VCaP (cell line): ENCODE data around the gene MAP4K4.

Source experiments
- H3K27ac ChIP-seq: fragments of 450-650 bp; 2 replicates; pipeline ENCODE4 v1.5.1; 2017
- CTCF ChIP-seq: fragments of 450-650 bp; conservative IDR thresholded peaks from 2 replicates; pipeline ENCODE4 v1.5.1; 2017; ENCODE audit warnings: mild to moderate bottlenecking, moderate library complexity

MAP4K4 gene

DNA sequence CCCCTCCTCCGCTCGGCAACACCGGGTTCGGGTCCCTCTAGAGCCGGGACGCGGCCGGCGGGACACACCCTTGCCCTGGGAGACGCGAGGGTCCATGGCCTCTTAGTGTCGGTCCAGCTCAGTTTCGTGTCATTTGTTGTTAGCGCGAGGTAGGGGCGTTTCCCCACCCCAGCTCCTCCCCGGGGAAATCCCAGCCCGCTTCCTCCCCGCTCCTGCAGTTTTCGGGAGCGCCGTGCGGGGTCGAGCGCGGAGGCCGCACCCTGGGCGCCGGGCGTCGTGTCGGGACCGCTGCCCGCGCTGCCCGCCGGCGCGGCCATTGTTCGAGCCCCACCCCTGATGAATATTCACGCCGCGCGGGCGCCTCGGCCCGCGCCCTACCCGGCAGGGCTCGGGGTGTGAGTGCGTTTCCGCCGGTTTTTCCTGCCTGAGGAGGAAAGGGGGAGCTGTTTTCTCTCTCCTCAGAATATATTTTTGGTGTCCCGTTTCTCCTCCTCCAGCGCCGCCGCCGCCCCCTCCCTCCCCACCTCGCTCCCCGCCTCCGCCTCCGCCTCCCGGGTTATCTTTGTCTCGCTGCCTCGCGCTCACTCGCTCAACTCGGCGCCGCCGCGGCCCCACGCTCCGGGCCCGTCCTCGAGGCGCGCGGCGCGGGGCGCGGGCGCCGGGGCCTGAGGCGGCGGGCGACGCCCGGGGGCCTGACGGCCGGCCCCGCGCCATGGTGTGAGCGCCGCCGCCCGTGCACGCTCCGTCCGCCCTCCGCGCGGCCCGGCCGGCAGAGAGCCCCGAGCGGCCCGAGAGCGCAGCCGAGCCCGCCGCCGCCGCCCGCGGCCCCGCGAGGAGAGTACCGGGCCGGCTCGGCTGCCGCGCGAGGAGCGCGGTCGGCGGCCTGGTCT, at the start of gene MAP4K4:
TSS of gene MAP4K4 (plus strand) at position 584 of the 890 bp plus-strand sequence. CDS start 374 bp downstream, outside the sequence.
- peak within 1 kb of the TSS; percentile 97 for H3K27ac ChIP-seq
- peak; percentile 23; the same call in 1 of the 2 replicates for TF ChIP-seq CTCF

- no peak overlapping the region for H3K27ac ChIP-seq
These were observed 44.0 kb upstream of the MAP4K4 start for GRCh38 chr2:101653469-101653868.

DNA sequence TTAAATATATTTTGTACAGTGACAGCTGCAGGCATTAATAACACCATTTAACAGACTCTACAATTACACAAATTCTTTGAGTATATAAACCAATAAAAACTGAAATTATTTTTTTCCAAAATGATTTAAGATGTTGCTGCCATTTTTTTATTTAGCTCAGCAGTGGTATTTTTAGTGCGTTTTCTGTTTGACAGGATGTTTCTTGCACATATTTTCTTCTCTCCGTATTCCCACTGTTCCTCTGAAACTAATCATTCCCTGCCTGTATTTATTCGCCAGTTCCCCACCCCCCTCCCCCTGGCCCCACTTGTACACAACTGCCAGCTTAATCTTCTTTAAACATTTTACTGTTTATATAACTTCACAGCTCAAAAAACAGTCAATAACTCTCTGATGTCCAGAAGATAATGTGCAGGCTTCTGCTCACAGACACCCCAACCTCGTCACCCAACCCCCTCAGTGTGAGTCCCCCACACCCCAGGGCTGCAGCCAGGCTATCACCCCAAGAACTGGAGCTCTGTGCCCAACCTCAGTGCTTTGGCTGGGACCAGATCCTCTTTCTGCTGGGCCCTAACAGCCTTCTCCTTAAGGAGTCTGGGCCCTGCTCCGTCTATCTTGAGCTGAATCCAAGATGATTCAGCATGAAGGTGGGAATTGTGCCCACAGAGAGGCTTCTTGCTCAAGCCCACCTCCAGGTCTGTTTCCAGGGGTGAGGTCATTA, 41.6 kb upstream of the MAP4K4 start:
- no peak for TF ChIP-seq CTCF
- H3K27ac ChIP-seq, result no peak overlapping the region

More at GRCh38 chr2:101653469-101653868, 44.0 kb upstream of the MAP4K4 start:
- TF ChIP-seq CTCF, result no peak

DNA sequence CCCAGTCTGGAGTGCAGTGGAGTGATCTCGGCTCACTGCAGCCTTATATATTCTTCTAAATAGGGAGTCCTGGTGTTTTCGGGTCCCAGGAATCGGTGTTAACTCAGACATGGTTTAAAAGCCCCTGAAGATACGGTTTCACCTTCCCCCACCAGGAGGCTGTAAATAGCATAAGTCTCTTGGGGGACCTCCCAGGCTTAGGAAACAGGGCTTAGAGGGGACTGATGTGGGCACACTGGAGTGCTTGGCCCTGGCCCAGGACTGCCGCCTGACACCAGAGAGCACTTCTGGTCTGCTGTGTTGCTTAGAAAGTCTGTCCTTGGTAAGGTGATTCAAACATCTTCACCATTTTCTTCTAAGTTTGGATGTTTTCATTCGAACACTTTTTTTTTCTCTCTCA, 39.7 kb upstream of the MAP4K4 start:
- H3K27ac ChIP-seq, result no peak overlapping the region
- TF ChIP-seq CTCF, result no peak

DNA sequence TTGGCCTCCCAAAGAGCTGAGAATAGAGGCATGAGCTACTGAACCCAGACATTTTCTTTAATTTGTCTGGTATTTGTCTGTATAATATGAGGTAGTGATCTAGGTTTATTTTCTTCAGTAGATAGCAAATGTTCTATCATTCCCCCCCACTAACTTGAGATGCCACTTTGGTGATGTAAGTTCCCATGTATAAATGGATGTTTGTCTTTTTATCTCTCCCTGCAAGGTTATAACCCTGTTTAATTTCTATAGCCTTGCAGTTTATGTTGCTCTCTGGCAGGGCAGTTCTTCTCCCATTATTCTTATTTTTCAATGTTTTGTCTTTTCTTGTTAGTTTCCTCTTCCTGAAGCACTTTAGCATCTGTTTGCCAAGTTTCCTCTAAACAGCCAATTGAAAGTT, 39.1 kb upstream of the MAP4K4 start:
- no peak for TF ChIP-seq CTCF
- no peak overlapping the region for H3K27ac ChIP-seq

- no peak overlapping the region for H3K27ac ChIP-seq
- TF ChIP-seq CTCF, result no peak
These were observed 32.2 kb upstream of the MAP4K4 start for GRCh38 chr2:101665312-101665711.

- H3K27ac ChIP-seq, result no peak overlapping the region
- no peak for TF ChIP-seq CTCF
These were observed 29.7 kb upstream of the MAP4K4 start for GRCh38 chr2:101667823-101668222.
